GM23248 (cell line): ENCODE data around the gene SERTAD1. TPM values are rescaled to one million over a fixed set of nuclear protein-coding genes. Genes with fewer than 3 reads are reported as not detected.
"Not testable (repeated sequence)": the region's sequence is repeated elsewhere in the genome, so short reads cannot be mapped to it uniquely, and the experiment has no call there.

Experiments used
- DNase-seq: peaks from one replicate; pipeline ENCODE4 v3.0.0-alpha.2; 2015
- H2AFZ ChIP-seq: fragments of 200-600 bp; sonication (generic); 2 replicates; pipeline ENCODE4 v1.6.1; 2016; ENCODE audit warnings: antibody characterized with exemption
- H3F3A ChIP-seq: fragments of 200-600 bp; sonication (generic); 2 replicates; pipeline ENCODE4 v1.6.1; 2016; ENCODE audit warnings: mild to moderate bottlenecking, antibody characterized with exemption, mixed run types; ENCODE audit not compliant: insufficient read depth
- H3K27ac ChIP-seq: fragments of 200-600 bp; sonication (generic); 2 replicates; pipeline ENCODE4 v1.5.1; 2016; ENCODE audit warnings: mild to moderate bottlenecking
- H3K27me3 ChIP-seq: fragments of 200-600 bp; sonication (generic); replicated peaks from 2 replicates; pipeline ENCODE4 v1.6.1; 2016; ENCODE audit warnings: mild to moderate bottlenecking; ENCODE audit not compliant: insufficient read depth
- H3K36me3 ChIP-seq: fragments of 200-600 bp; sonication (generic); 2 replicates; pipeline ENCODE4 v1.6.1; 2016; ENCODE audit warnings: low read depth, mild to moderate bottlenecking
- H3K4me1 ChIP-seq: fragments of 200-600 bp; sonication (generic); 2 replicates; pipeline ENCODE4 v1.6.1; 2016; ENCODE audit warnings: mild to moderate bottlenecking; ENCODE audit not compliant: insufficient read depth
- H3K4me2 ChIP-seq: fragments of 200-600 bp; sonication (generic); one replicate; pipeline ENCODE4 v1.6.1; 2016; ENCODE audit warnings: mild to moderate bottlenecking; ENCODE audit not compliant: unreplicated experiment
- H3K4me3 ChIP-seq: fragments of 200-600 bp; sonication (generic); 2 replicates; pipeline ENCODE4 v1.5.1; 2016; ENCODE audit warnings: mild to moderate bottlenecking
- H3K79me2 ChIP-seq: fragments of 200-600 bp; sonication (generic); 2 replicates; pipeline ENCODE4 v1.6.1; 2016; ENCODE audit warnings: mild to moderate bottlenecking; ENCODE audit not compliant: insufficient read depth
- H3K9ac ChIP-seq: fragments of 200-600 bp; sonication (generic); 2 replicates; pipeline ENCODE4 v1.6.1; 2016; ENCODE audit warnings: mild to moderate bottlenecking
- H3K9me2 ChIP-seq: fragments of 200-600 bp; sonication (generic); 2 replicates; pipeline ENCODE4 v1.6.1; 2016; ENCODE audit warnings: mixed run types, mild to moderate bottlenecking, moderate library complexity; ENCODE audit not compliant: insufficient read depth
- H3K9me3 ChIP-seq: fragments of 200-600 bp; sonication (generic); one replicate; pipeline ENCODE4 v1.6.1; 2017; ENCODE audit warnings: low read depth
- H4K20me1 ChIP-seq: fragments of 200-600 bp; sonication (generic); 2 replicates; pipeline ENCODE4 v1.6.0; 2016; ENCODE audit not compliant: insufficient read depth
- EZH2 ChIP-seq: fragments of 200-600 bp; sonication (generic); IDR thresholded peaks from 2 replicates; pipeline ENCODE4 v1.6.1; 2018; ENCODE audit warnings: antibody characterized with exemption, mild to moderate bottlenecking; ENCODE audit not compliant: insufficient read depth, poor library complexity, severe bottlenecking
- EZH2phosphoT487 ChIP-seq: fragments of 200-600 bp; sonication (generic); IDR thresholded peaks from 2 replicates; pipeline ENCODE4 v1.6.1; 2018; ENCODE audit warnings: antibody characterized with exemption, moderate library complexity, mild to moderate bottlenecking, low read depth; ENCODE audit not compliant: insufficient read depth
- WGBS, 2 experiments: methylation state at CpG; one replicate each; pipeline ENCODE4 v1.1.6; 2015 to 2017; ENCODE audit warnings: low lambda C conversion rate in 2 of 2, low coverage in 1 of 2; ENCODE audit errors: missing lambda C conversion rate in 2 of 2; 5-methylcytosine and 5-hydroxymethylcytosine counted together
- in situ Hi-C: fragments of 300-500 bp; cut with MboI; formaldehyde crosslinking; loops from 2 replicates; pipeline ENCODE4 v1.15.0; 2020
- polyA plus RNA-seq: library from polyadenylated mRNA; unstranded; fragments of >200 nt; fragmentation: Nextera tagmentation; extraction: Ambion mirVana; gene quantifications from 2 replicates; pipeline ENCODE4 v1.2.1, GENCODE V29; 2016
- total RNA-seq: library from RNA; depleted of rRNA; stranded (reverse); fragments of >200 nt; shearing (Covaris generic); gene quantifications from 2 replicates; pipeline ENCODE4 v1.2.3, GENCODE V29; 2014

The SERTAD1 gene
- total and polyA plus RNA-seq, 2 experiments from 2014 or later, result 31.7 to 34.5 TPM

DNA sequence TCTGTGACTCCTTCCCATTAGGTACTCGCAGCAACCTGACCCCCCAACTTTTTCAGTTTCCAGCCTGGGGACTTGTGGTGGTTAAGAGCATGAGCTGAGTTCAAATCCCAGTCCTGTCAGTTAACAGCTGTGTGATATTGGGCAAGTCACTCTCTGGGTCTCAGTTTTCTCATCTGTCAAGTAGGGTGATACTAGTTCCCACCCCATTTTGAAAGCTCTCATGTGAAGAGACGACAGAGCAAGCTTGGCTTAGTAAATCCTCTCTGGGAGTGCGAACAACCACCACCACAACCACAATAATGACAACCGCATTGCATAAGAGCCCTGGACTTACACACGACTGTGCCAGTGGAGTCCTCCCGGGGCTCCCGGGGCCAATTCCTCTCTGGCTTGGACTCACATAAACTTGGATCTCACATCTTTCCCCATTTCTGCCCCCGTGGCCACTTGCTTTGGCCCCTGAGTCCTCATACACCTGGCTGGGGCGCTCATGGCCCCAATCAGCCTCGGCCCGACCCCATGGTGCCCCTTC lies 39.3 kb upstream of the SERTAD1 start:
- Histone ChIP-seq H3K27ac (peak overlapping the region; percentile 88), H3K27me3 (no peaks in the 10 kb centered on the region), H3K9me3 (no peaks in the 10 kb centered on the region), H2AFZ (peak overlapping the region; percentile 87), H3K4me1 (peaks cover 22% of the 10 kb centered on the region), H3K9ac (peak overlapping the region; percentile 92), H3K79me2 (no peaks in the 10 kb centered on the region), H3K4me3 (peak overlapping the region; percentile 79), H4K20me1 (no peaks in the 10 kb centered on the region), H3K9me2 (no peaks in the 10 kb centered on the region), H3K4me2 (peak overlapping the region; percentile 78), H3K36me3 (no peaks in the 10 kb centered on the region), H3F3A (peaks cover 8% of the 10 kb centered on the region)
- WGBS, 2 experiments, result 9 to 12% methylated on average over 9 to 11 of the region's 11 CpGs
- DNase-seq, result peak; percentile 87
- in situ Hi-C loops, result no loop called here
- TF ChIP-seq EZH2phosphoT487, result no peak
- TF ChIP-seq EZH2, result no peak

DNA sequence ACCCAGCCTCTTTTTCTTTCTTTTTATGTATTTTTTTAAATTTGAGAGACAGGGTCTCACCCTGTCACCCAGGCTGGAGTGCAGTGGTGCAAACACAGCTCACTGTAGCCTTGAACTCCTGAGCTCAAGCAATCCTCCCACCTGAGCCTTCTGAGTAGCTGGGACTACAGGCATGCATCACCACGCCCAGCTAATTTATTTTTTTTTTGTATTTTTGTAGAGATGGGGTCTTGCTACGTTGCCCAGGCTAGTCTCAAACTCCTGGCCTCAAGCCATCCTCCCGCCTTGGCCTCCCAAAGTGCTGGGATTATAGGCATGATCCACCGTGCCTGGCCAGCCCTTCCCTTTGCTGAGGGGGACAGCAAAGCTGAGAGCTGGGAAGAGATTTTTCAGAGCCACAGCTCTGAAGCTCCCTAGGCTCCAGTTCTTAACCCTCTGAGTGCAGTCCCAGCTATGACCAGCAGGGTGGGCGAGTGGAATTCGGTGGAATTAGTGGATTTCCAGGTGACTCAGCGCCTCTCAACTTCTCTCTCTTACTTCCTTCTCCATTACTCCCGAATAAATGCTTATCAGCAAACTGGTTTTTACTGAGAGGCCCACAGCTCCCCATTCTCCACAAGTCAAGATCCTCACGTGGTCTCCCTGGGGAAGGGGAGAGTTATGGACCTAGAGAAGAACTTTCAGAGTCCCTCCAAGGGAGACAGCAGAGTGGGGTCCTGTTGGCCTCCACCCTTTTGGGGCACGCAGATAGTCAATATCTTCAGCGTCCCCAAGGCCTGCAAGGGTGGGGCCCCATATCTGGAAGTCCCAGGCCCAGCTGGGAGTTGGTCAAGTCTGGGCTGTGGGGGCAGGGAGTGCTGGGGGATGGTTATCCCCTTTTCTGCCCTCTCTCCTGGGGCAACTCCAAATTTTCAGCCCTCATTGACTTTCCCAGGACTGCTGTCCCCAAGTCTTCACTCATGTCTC lies 38.5 kb upstream of the SERTAD1 start:
- H3K36me3 ChIP-seq, result no peaks in the 10 kb centered on the region
- H3K9me3 ChIP-seq, result no peaks in the 10 kb centered on the region
- H3K9me2 ChIP-seq, result no peaks in the 10 kb centered on the region
- H3K9ac ChIP-seq, result peak overlapping the region; percentile 92
- H3K79me2 ChIP-seq, result no peaks in the 10 kb centered on the region
- H3F3A ChIP-seq, result peaks cover 8% of the 10 kb centered on the region
- peak overlapping the region; percentile 88 for H3K27ac ChIP-seq
- H2AFZ ChIP-seq, result peak overlapping the region; percentile 87
- H4K20me1 ChIP-seq, result no peaks in the 10 kb centered on the region
- in situ Hi-C loops, result no loop called here
- peaks cover 22% of the 10 kb centered on the region for H3K4me1 ChIP-seq
- DNase-seq, result peak; percentile 95
- no peaks in the 10 kb centered on the region for H3K27me3 ChIP-seq
- TF ChIP-seq EZH2phosphoT487 (no peak), EZH2 (no peak)
- peak overlapping the region; percentile 78 for H3K4me2 ChIP-seq
- WGBS, 2 experiments, result 12 to 15% methylated on average over 11 of the region's 11 CpGs
- peak overlapping the region; percentile 79 for H3K4me3 ChIP-seq

DNA sequence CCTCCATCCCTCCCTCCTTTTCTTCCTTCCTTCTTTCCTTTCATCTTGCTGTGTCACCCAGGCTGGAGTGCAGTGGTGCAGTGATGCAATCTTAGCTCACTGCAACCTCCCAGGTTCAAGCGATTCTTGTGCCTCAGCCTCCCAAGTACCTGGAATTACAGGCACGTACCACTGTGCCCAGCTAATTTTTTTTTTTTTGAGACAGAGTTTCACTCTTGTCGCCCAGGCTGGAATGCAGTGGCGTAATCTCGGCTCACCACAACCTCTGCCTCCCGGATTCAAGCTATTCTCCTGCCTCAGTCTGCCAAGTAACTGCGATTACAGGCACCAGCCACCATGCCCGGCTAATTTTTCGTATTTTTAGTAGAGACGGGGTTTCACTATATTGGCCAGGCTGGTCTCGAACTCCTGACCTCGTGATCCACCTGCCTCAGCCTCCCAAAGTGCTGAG lies 37.8 kb upstream of the SERTAD1 start:
- peak overlapping the region; percentile 24 for H3K4me2 ChIP-seq
- H3K27me3 ChIP-seq, H3K9me3 ChIP-seq, in situ Hi-C loops, H3K9me2 ChIP-seq, H3F3A ChIP-seq, H3K79me2 ChIP-seq, H3K36me3 ChIP-seq, H4K20me1 ChIP-seq: not testable (repeated sequence)
- H3K27ac ChIP-seq, result peak overlapping the region; percentile 88
- WGBS, 2 experiments, result 38 to 46% methylated on average over 12 of the region's 12 CpGs
- peak overlapping the region; percentile 17 for H2AFZ ChIP-seq
- H3K4me1 ChIP-seq, result peaks cover 22% of the 10 kb centered on the region
- peak; percentile 46 for DNase-seq
- H3K4me3 ChIP-seq, result peak overlapping the region; percentile 21
- peak overlapping the region; percentile 52 for H3K9ac ChIP-seq

DNA sequence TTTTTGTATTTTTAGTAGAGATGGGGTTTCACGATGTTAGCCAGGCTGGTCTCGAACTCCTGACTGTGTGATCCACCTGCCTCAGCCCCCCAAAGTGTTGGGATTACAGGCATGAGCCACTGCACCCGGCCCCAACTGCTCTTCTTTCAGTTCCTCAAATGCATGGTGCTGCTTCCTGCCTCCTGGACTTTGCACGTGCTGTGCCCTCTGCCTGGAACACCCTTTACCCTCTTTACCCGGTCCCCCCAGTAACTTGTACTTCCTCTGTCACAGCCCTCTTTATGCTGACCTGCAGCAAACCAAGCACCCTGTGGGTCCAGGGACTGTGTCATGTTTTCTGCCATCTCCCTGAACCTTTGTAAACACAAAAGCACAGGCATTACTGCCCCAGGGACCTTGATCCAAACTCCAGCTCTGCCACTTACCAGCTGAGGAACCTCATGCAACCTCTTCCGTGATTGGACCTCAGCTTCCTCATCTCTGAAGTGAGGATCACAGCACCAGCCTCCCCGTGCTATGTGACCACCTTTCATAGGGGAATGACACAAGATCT lies 36.0 kb upstream of the SERTAD1 start:
- Histone ChIP-seq H3K4me1 (peaks cover 21% of the 10 kb centered on the region), H3K27me3 (no peaks in the 10 kb centered on the region), H3K36me3 (no peaks in the 10 kb centered on the region), H3K79me2 (no peaks in the 10 kb centered on the region), H4K20me1 (no peaks in the 10 kb centered on the region), H3K27ac (no peak overlapping the region), H3K4me3 (no peak overlapping the region), H3K9ac (no peak overlapping the region), H3K4me2 (no peak overlapping the region), H2AFZ (no peak overlapping the region), H3F3A (peaks cover 8% of the 10 kb centered on the region), H3K9me3 (no peaks in the 10 kb centered on the region), H3K9me2 (no peaks in the 10 kb centered on the region)
- DNase-seq, result no peak
- WGBS, 2 experiments, result 86 to 91% methylated on average over 7 of the region's 7 CpGs
- TF ChIP-seq EZH2phosphoT487 (no peak), EZH2 (no peak)
- in situ Hi-C loops, result no loop called here
